GM12878 (cell line): Measurements from ENCODE around the gene PCSK2.

Experiments used
- BRCA1 ChIP-seq: IDR thresholded peaks from 2 replicates; pipeline ENCODE4 v1.6.1; 2011; ENCODE audit warnings: low read depth, low read length, improper control_type of control experiment
- CBX5 ChIP-seq: sonication (generic); IDR thresholded peaks from 2 replicates; pipeline ENCODE4 v1.6.1; 2016; ENCODE audit warnings: low read depth, moderate library complexity, mild to moderate bottlenecking, inconsistent platforms
- CHD1 ChIP-seq: IDR thresholded peaks from 2 replicates; pipeline ENCODE4 v1.6.1; 2012; ENCODE audit warnings: low read depth, low read length, improper control_type of control experiment
- CTCF ChIP-seq, 3 experiments: IDR thresholded peaks in 2 of 3; conservative IDR thresholded peaks in 1 of 3; 2 replicates each; pipeline ENCODE4 v1.5.1; 2011; ENCODE audit warnings: low read depth in 3 of 3, low read length in 3 of 3, mild to moderate bottlenecking in 3 of 3, control low read depth in 2 of 3, moderate library complexity in 2 of 3, inconsistent platforms in 1 of 3, mixed read lengths in 1 of 3; ENCODE audit not compliant: control insufficient read depth in 2 of 3, insufficient read depth in 1 of 3; ENCODE audit errors: extremely low read depth in 1 of 3
- EP300 ChIP-seq, 2 experiments: fragments of 150-350 bp in 1 of 2; IDR thresholded peaks; 2 replicates each; pipeline ENCODE4 v1.6.1; 2011 to 2012; ENCODE audit warnings: low read depth in 2 of 2, low read length in 2 of 2, borderline replicate concordance in 1 of 2, improper control_type of control experiment in 1 of 2, inconsistent platforms in 1 of 2; ENCODE audit not compliant: control insufficient read depth in 1 of 2
- EZH2 ChIP-seq: IDR thresholded peaks from 2 replicates; pipeline ENCODE4 v1.6.1; 2012; ENCODE audit warnings: low read depth, mild to moderate bottlenecking, control low read depth, inconsistent platforms, low read length, borderline replicate concordance; ENCODE audit not compliant: control insufficient read depth
- PKNOX1 ChIP-seq: fragments of 450-650 bp; IDR thresholded peaks from 2 replicates; pipeline ENCODE4 v1.6.1; 2016; ENCODE audit warnings: mild to moderate bottlenecking
- POLR2A ChIP-seq: IDR thresholded peaks from 2 replicates; pipeline ENCODE4 v1.6.1; 2011; ENCODE audit warnings: low read depth, mild to moderate bottlenecking, low read length
- RAD21 ChIP-seq: IDR thresholded peaks from 2 replicates; pipeline ENCODE4 v1.6.1; 2011; ENCODE audit warnings: mild to moderate bottlenecking, low read depth, low read length, moderate library complexity; ENCODE audit not compliant: insufficient read depth
- REST ChIP-seq: IDR thresholded peaks from 2 replicates; pipeline ENCODE4 v1.6.1; 2012; ENCODE audit warnings: mild to moderate bottlenecking, low read depth, low read length
- USF2 ChIP-seq: IDR thresholded peaks from 2 replicates; pipeline ENCODE4 v1.6.1; 2011; ENCODE audit warnings: low read depth, low read length, improper control_type of control experiment, borderline replicate concordance
- YY1 ChIP-seq: IDR thresholded peaks from 2 replicates; pipeline ENCODE4 v1.6.1; 2011; ENCODE audit warnings: low read depth, mild to moderate bottlenecking, low read length

DNA sequence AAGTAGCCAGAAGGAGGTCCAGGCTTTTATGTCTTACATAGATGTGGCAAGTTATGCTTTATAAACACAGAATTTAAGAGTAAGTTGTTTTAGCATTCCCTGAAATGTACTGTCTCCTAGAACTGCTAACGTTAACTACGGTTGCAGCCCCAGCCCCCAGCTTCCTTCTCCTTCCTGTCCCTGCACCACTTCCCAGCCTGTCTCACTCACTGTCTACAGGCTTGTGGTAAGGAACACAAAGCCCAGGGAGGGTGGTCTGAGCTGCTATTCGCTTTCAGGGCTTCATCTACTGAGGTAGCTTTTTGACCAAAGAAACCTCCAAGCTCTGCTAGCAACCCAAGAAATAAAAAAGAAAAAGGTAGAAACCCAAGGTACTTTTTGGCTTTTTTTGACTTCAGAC, 35.9 kb downstream of the PCSK2 start:
- TF ChIP-seq CTCF (IDR thresholded peaks at IDR 0.05 in 2 of 3, conservative IDR thresholded peaks at IDR 0.05 in 1 of 3; ENCODE audit: control insufficient read depth in 2 of 3, extremely low read depth in 1 of 3, insufficient read depth in 1 of 3, low read depth in 3 of 3, low read length in 3 of 3) = no peak
- no peak for TF ChIP-seq POLR2A
- TF ChIP-seq CHD1 = no peak
- no peak for TF ChIP-seq RAD21
- no peak for TF ChIP-seq YY1
- TF ChIP-seq EP300 (IDR thresholded peaks at IDR 0.05; ENCODE audit: borderline replicate concordance in 1 of 2, control insufficient read depth in 1 of 2, low read depth in 2 of 2, low read length in 2 of 2) = no peak
- TF ChIP-seq BRCA1 = no peak
- no peak for TF ChIP-seq CBX5
- TF ChIP-seq REST = no peak
- TF ChIP-seq EZH2 = no peak
- TF ChIP-seq PKNOX1 = no peak
- TF ChIP-seq USF2 = no peak
